Fibroblast of lung (primary cell): ENCODE data around the gene HTR5A. TPM values are rescaled to one million over a fixed set of nuclear protein-coding genes. Genes with fewer than 3 reads are reported as not detected.

Experiments used
- DNase-seq, 2 donors: peaks; one replicate each; pipeline versions ENCODE4 v3.0.0 to v3.0.0-alpha.2; 2010; ENCODE audit warnings: low read depth in 2 of 2
- H2AFZ ChIP-seq: 2 replicates; pipeline ENCODE4 v1.5.1; 2012; ENCODE audit warnings: low read length, control low read depth, inconsistent platforms
- H3K27ac ChIP-seq: 2 replicates; pipeline ENCODE4 v1.5.1; 2011; ENCODE audit warnings: low read length, control low read depth; ENCODE audit not compliant: insufficient read depth
- H3K27me3 ChIP-seq: 2 replicates; pipeline ENCODE4 v1.5.1; 2011; ENCODE audit warnings: mild to moderate bottlenecking, low read length; ENCODE audit not compliant: control insufficient read depth, insufficient read depth
- H3K36me3 ChIP-seq: 2 replicates; pipeline ENCODE4 v1.5.1; 2011; ENCODE audit warnings: low read length; ENCODE audit not compliant: control insufficient read depth, insufficient read depth
- H3K4me1 ChIP-seq: 2 replicates; pipeline ENCODE4 v1.5.1; 2011; ENCODE audit warnings: low read length; ENCODE audit not compliant: control insufficient read depth, insufficient read depth; ENCODE audit errors: extremely low read depth
- H3K4me2 ChIP-seq: 2 replicates; pipeline ENCODE4 v1.5.1; 2011; ENCODE audit warnings: low read length, control low read depth; ENCODE audit not compliant: insufficient read depth; ENCODE audit errors: extremely low read depth
- H3K4me3 ChIP-seq, 4 experiments: fragments of 200-600 bp in 1 of 4; sonication (generic) in 1 of 4; replicated peaks in 1 of 4; 2 replicates each; pipeline ENCODE4 v1.5.1; 2011 to 2016; ENCODE audit warnings: low read length in 4 of 4, low read depth in 3 of 4, mild to moderate bottlenecking in 3 of 4, control low read depth in 2 of 4, inconsistent platforms in 1 of 4, mixed read lengths in 1 of 4; ENCODE audit not compliant: insufficient read depth in 1 of 4; ENCODE audit errors: control extremely low read depth in 1 of 4
- H3K79me2 ChIP-seq: 2 replicates; pipeline ENCODE4 v1.5.1; 2012; ENCODE audit warnings: mild to moderate bottlenecking, low read length, inconsistent platforms; ENCODE audit not compliant: control insufficient read depth, insufficient read depth
- H3K9ac ChIP-seq: 2 replicates; pipeline ENCODE4 v1.5.1; 2011; ENCODE audit warnings: mild to moderate bottlenecking, low read length, control low read depth; ENCODE audit not compliant: insufficient read depth
- H3K9me3 ChIP-seq: 2 replicates; pipeline ENCODE4 v1.5.1; 2012; ENCODE audit warnings: low read depth, low read length; ENCODE audit not compliant: control insufficient read depth, insufficient read depth
- H4K20me1 ChIP-seq: 2 replicates; pipeline ENCODE4 v1.5.1; 2011; ENCODE audit warnings: low read length; ENCODE audit not compliant: control insufficient read depth, insufficient read depth; ENCODE audit errors: extremely low read depth
- CTCF ChIP-seq, 2 donors: IDR thresholded peaks in 1 of 2; conservative IDR thresholded peaks in 1 of 2; 1 replicate in 1 of 2; 2 replicates in 1 of 2; pipeline ENCODE4 v1.5.1; 2011 to 2012; ENCODE audit warnings: low read length in 2 of 2, control low read depth in 1 of 2, inconsistent platforms in 1 of 2, low read depth in 1 of 2, mild to moderate bottlenecking in 1 of 2
- EZH2 ChIP-seq: IDR thresholded peaks from 2 replicates; pipeline ENCODE4 v1.5.1; 2012; ENCODE audit warnings: low read length, control low read depth, mild to moderate bottlenecking; ENCODE audit errors: missing control alignments
- polyA plus RNA-seq, 2 donors: library from polyadenylated mRNA; depleted of rRNA in 1 of 2; stranded (reverse) in 1 of 2; unstranded in 1 of 2; fragments of >200 nt; gene quantifications; 2 replicates each; pipeline ENCODE4 v1.2.1, GENCODE V29; 2011 to 2012; ENCODE audit warnings: missing spikeins in 1 of 2
- total RNA-seq: library from RNA; depleted of rRNA; stranded (reverse); fragments of >200 nt; gene quantifications from 2 replicates; pipeline ENCODE4 v1.2.1, GENCODE V29; 2014

HTR5A gene
- total and polyA plus RNA-seq, 2 donors (not counting 1 experiment from before 2014, with no cell fraction given): not detected

- Histone ChIP-seq H4K20me1 (no peaks in the 10 kb centered on the region), H3K27ac (no peak overlapping the region), H3K4me2 (no peak overlapping the region), H3K4me1 (no peaks in the 10 kb centered on the region), H3K9ac (no peak overlapping the region), H3K9me3 (no peaks in the 10 kb centered on the region), H2AFZ (no peak overlapping the region), H3K79me2 (no peaks in the 10 kb centered on the region), H3K4me3 (no peak overlapping the region), H3K27me3 (no peaks in the 10 kb centered on the region), H3K36me3 (no peaks in the 10 kb centered on the region)
- TF ChIP-seq EZH2 (no peak), CTCF (conservative IDR thresholded peaks at IDR 0.05 in 1 of 2, IDR thresholded peaks at IDR 0.05 in 1 of 2; ENCODE audit: low read depth in 1 of 2, low read length in 2 of 2) (no peak)
- no peak for DNase-seq
Measured at GRCh38 chr7:155051355-155051754, 18.8 kb upstream of the HTR5A start.

GRCh38 chr7:155053002-155053401 lies 17.1 kb upstream of the HTR5A start:
- Histone ChIP-seq H3K4me1 (no peaks in the 10 kb centered on the region), H2AFZ (no peak overlapping the region), H4K20me1 (no peaks in the 10 kb centered on the region), H3K79me2 (no peaks in the 10 kb centered on the region), H3K9ac (no peak overlapping the region), H3K4me3 (no peak overlapping the region), H3K4me2 (no peak overlapping the region), H3K9me3 (no peaks in the 10 kb centered on the region), H3K27ac (no peak overlapping the region), H3K36me3 (no peaks in the 10 kb centered on the region), H3K27me3 (no peaks in the 10 kb centered on the region)
- no peak for TF ChIP-seq EZH2
- no peak for DNase-seq

GRCh38 chr7:155054761-155055160 lies 15.4 kb upstream of the HTR5A start:
- H3K4me3 ChIP-seq: no peak overlapping the region
- H3K4me2 ChIP-seq: no peak overlapping the region
- H4K20me1 ChIP-seq: no peaks in the 10 kb centered on the region
- H2AFZ ChIP-seq: no peak overlapping the region
- H3K9ac ChIP-seq: no peak overlapping the region
- no peaks in the 10 kb centered on the region for H3K36me3 ChIP-seq
- TF ChIP-seq CTCF (conservative IDR thresholded peaks at IDR 0.05 in 1 of 2, IDR thresholded peaks at IDR 0.05 in 1 of 2; ENCODE audit: low read depth in 1 of 2, low read length in 2 of 2) (no peak), EZH2 (no peak)
- no peaks in the 10 kb centered on the region for H3K27me3 ChIP-seq
- no peaks in the 10 kb centered on the region for H3K79me2 ChIP-seq
- no peak for DNase-seq
- H3K4me1 ChIP-seq: no peaks in the 10 kb centered on the region
- no peaks in the 10 kb centered on the region for H3K9me3 ChIP-seq
- no peak overlapping the region for H3K27ac ChIP-seq
